ENCODE results near the gene CEACAM19. TPM values are rescaled to one million over a fixed set of nuclear protein-coding genes. Genes with fewer than 3 reads are reported as not detected.

Gene CEACAM19
- total RNA-seq, 1 experiment from 2014 or later = not detected

GRCh38 chr19:44689290-44690130 is 18.2 kb downstream of the CEACAM19 start:
- DNase-seq (ENCODE audit: low read depth) = peak; percentile 80
- in situ Hi-C loops (cut with HindIII; ENCODE audit: low pct_unique_long_range_greater_than_20kb, low sequenced_read_pairs) = no loop called here

- in situ Hi-C loops (cut with HindIII; ENCODE audit: low pct_unique_long_range_greater_than_20kb, low sequenced_read_pairs) = no loop called here
- DNase-seq (ENCODE audit: low read depth) = no peak
Observed at GRCh38 chr19:44690131-44690440, 18.8 kb downstream of the CEACAM19 start.

GRCh38 chr19:44692379-44692721 is 21.1 kb downstream of the CEACAM19 start:
- no peak for DNase-seq (ENCODE audit: low read depth)
- in situ Hi-C loops (cut with HindIII; ENCODE audit: low pct_unique_long_range_greater_than_20kb, low sequenced_read_pairs) = no loop called here

- in situ Hi-C loops (cut with HindIII; ENCODE audit: low pct_unique_long_range_greater_than_20kb, low sequenced_read_pairs) = no loop called here
- no peak for DNase-seq (ENCODE audit: low read depth)
Observed at GRCh38 chr19:44694184-44694579, 22.9 kb downstream of the CEACAM19 start.

GRCh38 chr19:44696939-44697669 is 25.8 kb downstream of the CEACAM19 start:
- no peak for DNase-seq (ENCODE audit: low read depth)

GRCh38 chr19:44697670-44698034 is 26.4 kb downstream of the CEACAM19 start:
- no peak for DNase-seq (ENCODE audit: low read depth)
- in situ Hi-C loops (cut with HindIII; ENCODE audit: low pct_unique_long_range_greater_than_20kb, low sequenced_read_pairs) = no loop called here

More at GRCh38 chr19:44696939-44697669, 25.8 kb downstream of the CEACAM19 start:
- in situ Hi-C loops (cut with HindIII; ENCODE audit: low pct_unique_long_range_greater_than_20kb, low sequenced_read_pairs) = no loop called here

- in situ Hi-C loops (cut with HindIII; ENCODE audit: low pct_unique_long_range_greater_than_20kb, low sequenced_read_pairs) = no loop called here
- no peak for DNase-seq (ENCODE audit: low read depth)
Observed at GRCh38 chr19:44698492-44699201, 27.4 kb downstream of the CEACAM19 start, which contains the start of gene CEACAM16. TSS of gene CEACAM16 (plus strand) at chr19:44699151. CDS start at chr19:44701457, 2,306 bp downstream.

- in situ Hi-C loops (cut with HindIII; ENCODE audit: low pct_unique_long_range_greater_than_20kb, low sequenced_read_pairs) = no loop called here
- no peak for DNase-seq (ENCODE audit: low read depth)
Observed at GRCh38 chr19:44700547-44700946, 29.3 kb downstream of the CEACAM19 start.

GRCh38 chr19:44701228-44701627 is 29.9 kb downstream of the CEACAM19 start:
- in situ Hi-C loops (cut with HindIII; ENCODE audit: low pct_unique_long_range_greater_than_20kb, low sequenced_read_pairs) = no loop called here
- no peak for DNase-seq (ENCODE audit: low read depth)

- in situ Hi-C loops (cut with HindIII; ENCODE audit: low pct_unique_long_range_greater_than_20kb, low sequenced_read_pairs) = no loop called here
- no peak for DNase-seq (ENCODE audit: low read depth)
Observed at GRCh38 chr19:44702551-44703176, 31.4 kb downstream of the CEACAM19 start.

- DNase-seq (ENCODE audit: low read depth) = no peak
- in situ Hi-C loops (cut with HindIII; ENCODE audit: low pct_unique_long_range_greater_than_20kb, low sequenced_read_pairs) = no loop called here
Observed at GRCh38 chr19:44703336-44704078, 32.2 kb downstream of the CEACAM19 start.

GRCh38 chr19:44704982-44705381 is 33.7 kb downstream of the CEACAM19 start:
- no peak for DNase-seq (ENCODE audit: low read depth)
- in situ Hi-C loops (cut with HindIII; ENCODE audit: low pct_unique_long_range_greater_than_20kb, low sequenced_read_pairs) = no loop called here

- in situ Hi-C loops (cut with HindIII; ENCODE audit: low pct_unique_long_range_greater_than_20kb, low sequenced_read_pairs) = no loop called here
- no peak for DNase-seq (ENCODE audit: low read depth)
Observed at GRCh38 chr19:44705502-44706010, 34.3 kb downstream of the CEACAM19 start.

GRCh38 chr19:44706506-44707236 is 35.4 kb downstream of the CEACAM19 start:
- no peak for DNase-seq (ENCODE audit: low read depth)
- in situ Hi-C loops (cut with HindIII; ENCODE audit: low pct_unique_long_range_greater_than_20kb, low sequenced_read_pairs) = no loop called here

GRCh38 chr19:44707794-44708193 is 36.5 kb downstream of the CEACAM19 start:
- in situ Hi-C loops (cut with HindIII; ENCODE audit: low pct_unique_long_range_greater_than_20kb, low sequenced_read_pairs) = no loop called here
- no peak for DNase-seq (ENCODE audit: low read depth)

- in situ Hi-C loops (cut with HindIII; ENCODE audit: low pct_unique_long_range_greater_than_20kb, low sequenced_read_pairs) = no loop called here
Observed at GRCh38 chr19:44708940-44709339, 37.7 kb downstream of the CEACAM19 start.

More at GRCh38 chr19:44708940-44709339, 37.7 kb downstream of the CEACAM19 start:
- DNase-seq (ENCODE audit: low read depth) = no peak

Data from Caki2 (cell line).